Neural progenitor cell (in vitro differentiated cells): Measurements from ENCODE around the gene OPA1.

Experiments
- EZH2 ChIP-seq: fragments of 200-600 bp; sonication (generic); IDR thresholded peaks from 2 replicates; pipeline ENCODE4 v1.6.1; 2017; ENCODE audit warnings: antibody characterized with exemption, mild to moderate bottlenecking, moderate library complexity
- TF ChIP-seq, protein P1 (sequence below): fragments of 200-600 bp; sonication (generic); IDR thresholded peaks from 2 replicates; pipeline ENCODE4 v1.5.1; 2017; ENCODE audit warnings: antibody characterized with exemption, mild to moderate bottlenecking

DNA sequence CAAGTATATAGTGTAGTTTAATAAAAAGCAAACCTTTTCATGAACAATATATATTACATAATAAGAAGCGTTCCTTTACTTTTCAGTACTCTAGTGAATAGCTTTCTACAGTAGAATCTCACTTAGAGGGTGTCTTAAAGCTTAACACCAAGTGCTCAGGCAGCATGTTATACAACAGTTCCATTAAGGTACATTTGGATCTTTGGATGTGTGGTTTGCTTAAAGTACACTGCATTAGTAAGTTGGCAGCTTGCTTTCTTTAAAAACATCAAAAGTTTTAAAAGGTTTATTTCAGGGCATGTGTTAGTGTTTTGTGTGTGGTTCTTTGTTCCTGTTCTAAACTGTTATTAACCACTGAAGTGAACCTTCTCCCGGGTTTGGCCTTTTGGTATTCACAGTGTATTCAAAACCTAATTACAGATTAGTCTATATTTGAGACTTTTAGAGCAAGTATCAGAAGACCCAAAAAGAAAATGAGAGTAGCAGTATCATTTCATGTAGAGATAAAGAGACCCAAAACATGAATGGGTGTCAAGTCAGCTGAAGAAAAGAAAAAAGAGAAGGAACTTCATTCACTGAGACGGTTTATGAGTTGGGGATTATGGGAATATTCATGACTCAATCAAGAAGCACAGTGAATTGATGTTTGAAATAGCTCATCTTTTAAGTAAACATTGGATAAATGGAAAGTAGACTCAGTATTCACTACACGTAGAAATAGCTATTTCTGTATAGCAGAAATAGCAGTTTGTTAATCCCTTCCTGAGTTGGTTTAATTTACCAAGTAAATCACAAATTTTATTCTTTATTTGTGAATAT is 93.9 kb downstream of the OPA1 start:
- TF ChIP-seq EZH2 = no peak
- TF ChIP-seq, protein P1, sequence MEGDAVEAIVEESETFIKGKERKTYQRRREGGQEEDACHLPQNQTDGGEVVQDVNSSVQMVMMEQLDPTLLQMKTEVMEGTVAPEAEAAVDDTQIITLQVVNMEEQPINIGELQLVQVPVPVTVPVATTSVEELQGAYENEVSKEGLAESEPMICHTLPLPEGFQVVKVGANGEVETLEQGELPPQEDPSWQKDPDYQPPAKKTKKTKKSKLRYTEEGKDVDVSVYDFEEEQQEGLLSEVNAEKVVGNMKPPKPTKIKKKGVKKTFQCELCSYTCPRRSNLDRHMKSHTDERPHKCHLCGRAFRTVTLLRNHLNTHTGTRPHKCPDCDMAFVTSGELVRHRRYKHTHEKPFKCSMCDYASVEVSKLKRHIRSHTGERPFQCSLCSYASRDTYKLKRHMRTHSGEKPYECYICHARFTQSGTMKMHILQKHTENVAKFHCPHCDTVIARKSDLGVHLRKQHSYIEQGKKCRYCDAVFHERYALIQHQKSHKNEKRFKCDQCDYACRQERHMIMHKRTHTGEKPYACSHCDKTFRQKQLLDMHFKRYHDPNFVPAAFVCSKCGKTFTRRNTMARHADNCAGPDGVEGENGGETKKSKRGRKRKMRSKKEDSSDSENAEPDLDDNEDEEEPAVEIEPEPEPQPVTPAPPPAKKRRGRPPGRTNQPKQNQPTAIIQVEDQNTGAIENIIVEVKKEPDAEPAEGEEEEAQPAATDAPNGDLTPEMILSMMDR = no peak
